Measurements from ENCODE around the gene TMEM123. TPM values are rescaled to one million over a fixed set of nuclear protein-coding genes. Genes with fewer than 3 reads are reported as not detected.
A peak's percentile ranks its signal among the peaks of the same experiment; 100 is the strongest.
"Not testable (repeated sequence)": the region's sequence is repeated elsewhere in the genome, so short reads cannot be mapped to it uniquely, and the experiment has no call there.

Gene TMEM123
- total and polyA plus RNA-seq, 4 experiments from 2014 or later: 383 to 839 (median 574) TPM

GRCh38 chr11:102447941-102448868, 4.4 kb downstream of the TMEM123 start:
- peak overlapping the region; percentile 89 to 99 (median 98) for H3K4me3 Mint-ChIP-seq
- peaks cover 71 to 95% (median 81%) of the 10 kb centered on the region in 4 donors for H3K4me1 Mint-ChIP-seq
- no peak for DNase-seq
- Histone ChIP-seq H3K27me3 (ENCODE audit: insufficient read depth, low read length) (no peaks in the 10 kb centered on the region), H3K4me3 (ENCODE audit: low read length in 2 of 2) (no peak overlapping the region), H3K36me3 (ENCODE audit: insufficient read depth, low read length) (peaks cover 14% of the 10 kb centered on the region), H3K4me1 (ENCODE audit: insufficient read depth, low read length) (peaks cover 65% of the 10 kb centered on the region), H3K9me3 (ENCODE audit: control insufficient read depth in 1 of 2, low read length in 2 of 2) (no peaks in the 10 kb centered on the region), H3K27ac (ENCODE audit: low read depth, low read length) (peak overlapping the region; percentile 86)
- peak overlapping the region; percentile 87 to 98 (median 93) for H3K27ac Mint-ChIP-seq
- ChIA-PET POLR2A (ENCODE audit: partially characterized antibody) (interaction anchor here (1.0 to 1.3 kb wide), 3 partner anchors 27 to 130 kb away, joined by 3 read pairs; no protein-coding TSS in a partner anchor), CTCF (ENCODE audit: partially characterized antibody) (interaction anchor here (0.5 to 7.3 kb wide), 6 partner anchors 25 to 154 kb away, joined by 3 to 99 read pairs (median 4); no protein-coding TSS in a partner anchor)
- H3K9me3 Mint-ChIP-seq: peaks cover 0 to 9% (median 3%) of the 10 kb centered on the region in 8 donors
- H3K36me3 Mint-ChIP-seq: peaks cover 50 to 74% of the 10 kb centered on the region in 2 donors
- no peaks in the 10 kb centered on the region for H3K27me3 Mint-ChIP-seq
- intact Hi-C loops (cut with micrococcal nuclease): no loop called here

GRCh38 chr11:102447193-102447592, 5.4 kb downstream of the TMEM123 start:
- ChIA-PET CTCF (ENCODE audit: partially characterized antibody) (interaction anchor here (7.3 kb wide), 1 partner anchor 55 kb away, joined by 99 read pairs; no protein-coding TSS in a partner anchor), POLR2A (ENCODE audit: partially characterized antibody) (interaction anchor here (0.9 kb wide), 1 partner anchor 53 kb away, joined by 3 read pairs; no protein-coding TSS in a partner anchor)
- Histone ChIP-seq H3K4me3 (ENCODE audit: low read length in 2 of 2) (no peak overlapping the region), H3K36me3 (ENCODE audit: insufficient read depth, low read length) (peaks cover 14% of the 10 kb centered on the region), H3K27me3 (ENCODE audit: insufficient read depth, low read length) (no peaks in the 10 kb centered on the region), H3K4me1 (ENCODE audit: insufficient read depth, low read length) (peaks cover 66% of the 10 kb centered on the region), H3K27ac (ENCODE audit: low read depth, low read length) (peak overlapping the region; percentile 35), H3K9me3 (ENCODE audit: control insufficient read depth in 1 of 2, low read length in 2 of 2) (no peaks in the 10 kb centered on the region)
- peak overlapping the region in 6 of 8 donors; percentile 60 to 98 (median 92) for H3K4me3 Mint-ChIP-seq
- H3K36me3 Mint-ChIP-seq: peaks cover 59 to 78% of the 10 kb centered on the region in 2 donors
- no peaks in the 10 kb centered on the region for H3K27me3 Mint-ChIP-seq
- DNase-seq: peak in 3 of 5 donors; percentile 18 to 32 (median 27)
- peaks cover 0 to 9% (median 3%) of the 10 kb centered on the region in 8 donors for H3K9me3 Mint-ChIP-seq
- intact Hi-C loops (cut with micrococcal nuclease): no loop called here
- H3K4me1 Mint-ChIP-seq: peaks cover 77 to 98% (median 85%) of the 10 kb centered on the region in 4 donors
- H3K27ac Mint-ChIP-seq: peak overlapping the region; percentile 38 to 98 (median 91)

GRCh38 chr11:102446606-102447005, 6.0 kb downstream of the TMEM123 start:
- CTCF ChIA-PET (ENCODE audit: partially characterized antibody): interaction anchor here (7.3 kb wide), 1 partner anchor 55 kb away, joined by 99 read pairs; no protein-coding TSS in a partner anchor
- Mint-ChIP-seq H3K4me1 (peaks cover 78 to 98% (median 87%) of the 10 kb centered on the region in 4 donors), H3K4me3 (peak overlapping the region in 5 of 8 donors; percentile 9 to 98 (median 89)), H3K27me3 (no peaks in the 10 kb centered on the region), H3K9me3 (peaks cover 0 to 9% (median 3%) of the 10 kb centered on the region in 8 donors), H3K27ac (peak overlapping the region in 2 of 7 donors; percentile 22 to 98), H3K36me3 (peaks cover 59 to 73% of the 10 kb centered on the region in 2 donors)
- H3K4me3 ChIP-seq (ENCODE audit: low read length in 2 of 2): no peak overlapping the region
- POLR2A ChIA-PET (ENCODE audit: partially characterized antibody): interaction anchor here (0.9 kb wide), 1 partner anchor 52 kb away, joined by 3 read pairs; no protein-coding TSS in a partner anchor
- H3K4me1 ChIP-seq (ENCODE audit: insufficient read depth, low read length): peaks cover 66% of the 10 kb centered on the region
- no peak for DNase-seq
- H3K27me3 ChIP-seq (ENCODE audit: insufficient read depth, low read length): no peaks in the 10 kb centered on the region
- H3K27ac ChIP-seq (ENCODE audit: low read depth, low read length): no peak overlapping the region
- intact Hi-C loops (cut with micrococcal nuclease): no loop called here
- H3K36me3 ChIP-seq (ENCODE audit: insufficient read depth, low read length): peaks cover 14% of the 10 kb centered on the region
- no peaks in the 10 kb centered on the region for H3K9me3 ChIP-seq (ENCODE audit: control insufficient read depth in 1 of 2, low read length in 2 of 2)

- Histone ChIP-seq H3K36me3 (ENCODE audit: insufficient read depth, low read length) (peaks cover 14% of the 10 kb centered on the region), H3K4me1 (ENCODE audit: insufficient read depth, low read length) (peaks cover 59% of the 10 kb centered on the region)
- Mint-ChIP-seq H3K36me3 (peaks cover 67 to 69% of the 10 kb centered on the region in 2 donors), H3K4me1 (peaks cover 79 to 98% (median 90%) of the 10 kb centered on the region in 4 donors), H3K27ac (peak overlapping the region in 1 of 7 donors; percentile 51)
- H3K27me3 ChIP-seq (ENCODE audit: insufficient read depth, low read length); H3K4me3 Mint-ChIP-seq; H3K9me3 ChIP-seq (ENCODE audit: control insufficient read depth in 1 of 2, low read length in 2 of 2); intact Hi-C loops (cut with micrococcal nuclease); DNase-seq; H3K27ac ChIP-seq (ENCODE audit: low read depth, low read length); H3K4me3 ChIP-seq (ENCODE audit: low read length in 2 of 2); H3K9me3 Mint-ChIP-seq; H3K27me3 Mint-ChIP-seq; CTCF ChIA-PET (ENCODE audit: partially characterized antibody); POLR2A ChIA-PET (ENCODE audit: partially characterized antibody): not testable (repeated sequence)
Measured at GRCh38 chr11:102444693-102445092, 7.9 kb downstream of the TMEM123 start.

GRCh38 chr11:102444142-102444541, 8.4 kb downstream of the TMEM123 start:
- H3K27me3 ChIP-seq (ENCODE audit: insufficient read depth, low read length); H3K4me3 ChIP-seq (ENCODE audit: low read length in 2 of 2); H3K9me3 ChIP-seq (ENCODE audit: control insufficient read depth in 1 of 2, low read length in 2 of 2); H3K27me3 Mint-ChIP-seq; DNase-seq; intact Hi-C loops (cut with micrococcal nuclease); POLR2A ChIA-PET (ENCODE audit: partially characterized antibody); CTCF ChIA-PET (ENCODE audit: partially characterized antibody); H3K9me3 Mint-ChIP-seq; H3K27ac ChIP-seq (ENCODE audit: low read depth, low read length): not testable (repeated sequence)
- H3K4me1 Mint-ChIP-seq: peaks cover 77 to 98% (median 90%) of the 10 kb centered on the region in 4 donors
- peak overlapping the region in 4 of 7 donors; percentile 23 to 67 (median 40) for H3K27ac Mint-ChIP-seq
- peak overlapping the region in 5 of 8 donors; percentile 23 to 84 (median 60) for H3K4me3 Mint-ChIP-seq
- Histone ChIP-seq H3K36me3 (ENCODE audit: insufficient read depth, low read length) (peaks cover 14% of the 10 kb centered on the region), H3K4me1 (ENCODE audit: insufficient read depth, low read length) (peaks cover 57% of the 10 kb centered on the region)
- H3K36me3 Mint-ChIP-seq: peaks cover 68 to 69% of the 10 kb centered on the region in 2 donors

- Histone ChIP-seq H3K27ac (ENCODE audit: low read depth, low read length) (peak overlapping the region; percentile 15), H3K36me3 (ENCODE audit: insufficient read depth, low read length) (peaks cover 14% of the 10 kb centered on the region), H3K4me1 (ENCODE audit: insufficient read depth, low read length) (peaks cover 60% of the 10 kb centered on the region)
- H3K4me3 ChIP-seq (ENCODE audit: low read length in 2 of 2); DNase-seq; H3K9me3 ChIP-seq (ENCODE audit: control insufficient read depth in 1 of 2, low read length in 2 of 2); H3K27me3 Mint-ChIP-seq; H3K9me3 Mint-ChIP-seq; H3K27me3 ChIP-seq (ENCODE audit: insufficient read depth, low read length): not testable (repeated sequence)
- ChIA-PET POLR2A (ENCODE audit: partially characterized antibody) (interaction anchor here (1.0 to 2.5 kb wide), 7 partner anchors 9 to 79 kb away, joined by 3 to 10 read pairs (median 7); no protein-coding TSS in a partner anchor), CTCF (ENCODE audit: partially characterized antibody) (interaction anchor here (1.0 to 1.7 kb wide), 5 partner anchors 9 to 72 kb away, joined by 3 to 6 read pairs (median 5); no protein-coding TSS in a partner anchor)
- Mint-ChIP-seq H3K36me3 (peaks cover 52 to 59% of the 10 kb centered on the region in 2 donors), H3K4me1 (peaks cover 63 to 93% (median 79%) of the 10 kb centered on the region in 4 donors), H3K27ac (peak overlapping the region in 6 of 7 donors; percentile 36 to 89 (median 79)), H3K4me3 (peak overlapping the region; percentile 29 to 84 (median 59))
- intact Hi-C loops (cut with micrococcal nuclease): loop anchor here (1.0 kb wide), 1 partner anchor 12 kb away; no protein-coding TSS in a partner anchor
Measured at GRCh38 chr11:102439063-102439363, 13.6 kb downstream of the TMEM123 start.
